ENCODE results near the gene TAOK2. TPM values are rescaled to one million over a fixed set of nuclear protein-coding genes. Genes with fewer than 3 reads are reported as not detected.

TAOK2 gene
- total and polyA plus RNA-seq, 5 donors from 2014 or later = 2.1 to 30.0 (median 3.0) TPM

GRCh38 chr16:29986931-29987330 lies 13.3 kb downstream of the TAOK2 start:
- H3K27ac ChIP-seq (ENCODE audit: insufficient read depth, low read length, poor library complexity, severe bottlenecking) = no peak overlapping the region
- no peak for DNase-seq
- H3K9me3 Mint-ChIP-seq = no peaks in the 10 kb centered on the region
- H3K36me3 ChIP-seq (ENCODE audit: control insufficient read depth, insufficient read depth, low read length) = peaks cover 66% of the 10 kb centered on the region
- H3K9me3 ChIP-seq (ENCODE audit: control insufficient read depth in 2 of 2, low read length in 2 of 2) = no peaks in the 10 kb centered on the region
- no peak for ATAC-seq (ENCODE audit: low read depth in 2 of 2)
- no peak overlapping the region for H3K27ac Mint-ChIP-seq
- H3K4me3 ChIP-seq (ENCODE audit: low read depth, low read length) = no peak overlapping the region
- peaks cover 33% of the 10 kb centered on the region for H3K36me3 Mint-ChIP-seq
- H3K27me3 Mint-ChIP-seq = no peaks in the 10 kb centered on the region
- no peak overlapping the region for H3K4me3 Mint-ChIP-seq
- no peaks in the 10 kb centered on the region for H3K4me1 ChIP-seq (ENCODE audit: control insufficient read depth, insufficient read depth, low read length, poor library complexity, severe bottlenecking)
- H3K4me1 Mint-ChIP-seq = no peaks in the 10 kb centered on the region
- H3K27me3 ChIP-seq (ENCODE audit: control insufficient read depth, insufficient read depth, low read length) = no peaks in the 10 kb centered on the region

GRCh38 chr16:29987371-29988085 lies 13.9 kb downstream of the TAOK2 start:
- no peaks in the 10 kb centered on the region for H3K9me3 Mint-ChIP-seq
- no peak overlapping the region for H3K4me3 Mint-ChIP-seq
- H3K4me3 ChIP-seq (ENCODE audit: low read depth, low read length) = no peak overlapping the region
- H3K36me3 ChIP-seq (ENCODE audit: control insufficient read depth, insufficient read depth, low read length) = peaks cover 65% of the 10 kb centered on the region
- H3K36me3 Mint-ChIP-seq = peaks cover 33% of the 10 kb centered on the region
- H3K27me3 Mint-ChIP-seq = no peaks in the 10 kb centered on the region
- H3K27me3 ChIP-seq (ENCODE audit: control insufficient read depth, insufficient read depth, low read length) = no peaks in the 10 kb centered on the region
- H3K27ac ChIP-seq (ENCODE audit: insufficient read depth, low read length, poor library complexity, severe bottlenecking) = no peak overlapping the region
- DNase-seq (no peak), ATAC-seq (ENCODE audit: low read depth in 2 of 2) (no peak)
- H3K27ac Mint-ChIP-seq = no peak overlapping the region
- H3K4me1 Mint-ChIP-seq = no peaks in the 10 kb centered on the region
- no peaks in the 10 kb centered on the region for H3K4me1 ChIP-seq (ENCODE audit: control insufficient read depth, insufficient read depth, low read length, poor library complexity, severe bottlenecking)
- no peaks in the 10 kb centered on the region for H3K9me3 ChIP-seq (ENCODE audit: control insufficient read depth in 2 of 2, low read length in 2 of 2)

- Histone ChIP-seq H3K27me3 (ENCODE audit: control insufficient read depth, insufficient read depth, low read length) (no peaks in the 10 kb centered on the region), H3K4me3 (ENCODE audit: low read depth, low read length) (no peak overlapping the region), H3K36me3 (ENCODE audit: control insufficient read depth, insufficient read depth, low read length) (peaks cover 63% of the 10 kb centered on the region), H3K9me3 (ENCODE audit: control insufficient read depth in 2 of 2, low read length in 2 of 2) (no peaks in the 10 kb centered on the region), H3K27ac (ENCODE audit: insufficient read depth, low read length, poor library complexity, severe bottlenecking) (no peak overlapping the region), H3K4me1 (ENCODE audit: control insufficient read depth, insufficient read depth, low read length, poor library complexity, severe bottlenecking) (no peaks in the 10 kb centered on the region)
- H3K36me3 Mint-ChIP-seq = peaks cover 32% of the 10 kb centered on the region
- peak overlapping the region in 1 of 3 donors; percentile 94 for H3K27ac Mint-ChIP-seq
- H3K27me3 Mint-ChIP-seq = no peaks in the 10 kb centered on the region
- H3K9me3 Mint-ChIP-seq = no peaks in the 10 kb centered on the region
- DNase-seq (no peak), ATAC-seq (ENCODE audit: low read depth in 2 of 2) (no peak)
- peaks cover 0 to 2% (median 0%) of the 10 kb centered on the region in 4 donors for H3K4me1 Mint-ChIP-seq
- no peak overlapping the region for H3K4me3 Mint-ChIP-seq
These were observed 14.8 kb downstream of the TAOK2 start for GRCh38 chr16:29988346-29989075.

- H3K27ac ChIP-seq (ENCODE audit: insufficient read depth, low read length, poor library complexity, severe bottlenecking) = no peak overlapping the region
- no peaks in the 10 kb centered on the region for H3K27me3 ChIP-seq (ENCODE audit: control insufficient read depth, insufficient read depth, low read length)
- peaks cover 56% of the 10 kb centered on the region for H3K36me3 ChIP-seq (ENCODE audit: control insufficient read depth, insufficient read depth, low read length)
- DNase-seq (no peak), ATAC-seq (ENCODE audit: low read depth in 2 of 2) (no peak)
- no peaks in the 10 kb centered on the region for H3K9me3 Mint-ChIP-seq
- peak overlapping the region in 2 of 3 donors; percentile 74 to 87 for H3K27ac Mint-ChIP-seq
- peaks cover 4% of the 10 kb centered on the region for H3K4me1 ChIP-seq (ENCODE audit: control insufficient read depth, insufficient read depth, low read length, poor library complexity, severe bottlenecking)
- peaks cover 27% of the 10 kb centered on the region for H3K36me3 Mint-ChIP-seq
- peak overlapping the region in 2 of 4 donors; percentile 40 to 54 for H3K4me3 Mint-ChIP-seq
- H3K9me3 ChIP-seq (ENCODE audit: control insufficient read depth in 2 of 2, low read length in 2 of 2) = no peaks in the 10 kb centered on the region
- peaks cover 0 to 8% (median 2%) of the 10 kb centered on the region in 4 donors for H3K4me1 Mint-ChIP-seq
- H3K27me3 Mint-ChIP-seq = no peaks in the 10 kb centered on the region
- no peak overlapping the region for H3K4me3 ChIP-seq (ENCODE audit: low read depth, low read length)
These were observed 15.6 kb downstream of the TAOK2 start for GRCh38 chr16:29989111-29989858.

- Histone ChIP-seq H3K36me3 (ENCODE audit: control insufficient read depth, insufficient read depth, low read length) (peaks cover 48% of the 10 kb centered on the region), H3K27ac (ENCODE audit: insufficient read depth, low read length, poor library complexity, severe bottlenecking) (no peak overlapping the region), H3K4me1 (ENCODE audit: control insufficient read depth, insufficient read depth, low read length, poor library complexity, severe bottlenecking) (peaks cover 12% of the 10 kb centered on the region), H3K27me3 (ENCODE audit: control insufficient read depth, insufficient read depth, low read length) (no peaks in the 10 kb centered on the region), H3K9me3 (ENCODE audit: control insufficient read depth in 2 of 2, low read length in 2 of 2) (no peaks in the 10 kb centered on the region), H3K4me3 (ENCODE audit: low read depth, low read length) (no peak overlapping the region)
- Mint-ChIP-seq H3K4me1 (peaks cover 0 to 15% (median 3%) of the 10 kb centered on the region in 4 donors), H3K36me3 (peaks cover 24% of the 10 kb centered on the region), H3K9me3 (no peaks in the 10 kb centered on the region), H3K27ac (no peak overlapping the region), H3K4me3 (no peak overlapping the region), H3K27me3 (no peaks in the 10 kb centered on the region)
- no peak for DNase-seq
- no peak for ATAC-seq (ENCODE audit: low read depth in 2 of 2)
These were observed 16.4 kb downstream of the TAOK2 start for GRCh38 chr16:29990034-29990433.

GRCh38 chr16:29990883-29991570 lies 17.4 kb downstream of the TAOK2 start:
- H3K9me3 ChIP-seq (ENCODE audit: control insufficient read depth in 2 of 2, low read length in 2 of 2) = no peaks in the 10 kb centered on the region
- Mint-ChIP-seq H3K4me3 (no peak overlapping the region), H3K27me3 (peaks cover 4% of the 10 kb centered on the region), H3K4me1 (peaks cover 0 to 24% (median 8%) of the 10 kb centered on the region in 4 donors), H3K9me3 (no peaks in the 10 kb centered on the region), H3K27ac (no peak overlapping the region), H3K36me3 (peaks cover 24% of the 10 kb centered on the region)
- no peak overlapping the region for H3K27ac ChIP-seq (ENCODE audit: insufficient read depth, low read length, poor library complexity, severe bottlenecking)
- DNase-seq (no peak), ATAC-seq (ENCODE audit: low read depth in 2 of 2) (no peak)
- no peak overlapping the region for H3K4me3 ChIP-seq (ENCODE audit: low read depth, low read length)
- peaks cover 13% of the 10 kb centered on the region for H3K4me1 ChIP-seq (ENCODE audit: control insufficient read depth, insufficient read depth, low read length, poor library complexity, severe bottlenecking)
- peaks cover 38% of the 10 kb centered on the region for H3K36me3 ChIP-seq (ENCODE audit: control insufficient read depth, insufficient read depth, low read length)
- H3K27me3 ChIP-seq (ENCODE audit: control insufficient read depth, insufficient read depth, low read length) = no peaks in the 10 kb centered on the region

GRCh38 chr16:29991571-29991904 lies 17.9 kb downstream of the TAOK2 start:
- peaks cover 24% of the 10 kb centered on the region for H3K36me3 Mint-ChIP-seq

More at GRCh38 chr16:29991571-29991904, 17.9 kb downstream of the TAOK2 start:
- Histone ChIP-seq H3K27me3 (ENCODE audit: control insufficient read depth, insufficient read depth, low read length) (no peaks in the 10 kb centered on the region), H3K27ac (ENCODE audit: insufficient read depth, low read length, poor library complexity, severe bottlenecking) (no peak overlapping the region), H3K4me3 (ENCODE audit: low read depth, low read length) (no peak overlapping the region), H3K4me1 (ENCODE audit: control insufficient read depth, insufficient read depth, low read length, poor library complexity, severe bottlenecking) (peaks cover 14% of the 10 kb centered on the region), H3K36me3 (ENCODE audit: control insufficient read depth, insufficient read depth, low read length) (peaks cover 33% of the 10 kb centered on the region), H3K9me3 (ENCODE audit: control insufficient read depth in 2 of 2, low read length in 2 of 2) (no peaks in the 10 kb centered on the region)
- Mint-ChIP-seq H3K27ac (no peak overlapping the region), H3K9me3 (no peaks in the 10 kb centered on the region), H3K4me1 (peaks cover 0 to 27% (median 8%) of the 10 kb centered on the region in 4 donors), H3K27me3 (peaks cover 4% of the 10 kb centered on the region), H3K4me3 (no peak overlapping the region)
- no peak for ATAC-seq (ENCODE audit: low read depth in 2 of 2)
- DNase-seq = no peak
